ENCODE data around the gene VEGFD. TPM values are rescaled to one million over a fixed set of nuclear protein-coding genes. Genes with fewer than 3 reads are reported as not detected.
A peak's percentile ranks its signal among the peaks of the same experiment; 100 is the strongest.

Gene VEGFD
- total RNA-seq, 6 donors from 2014 or later = 5.3 to 42.3 (median 18.5) TPM

GRCh38 chrX:15340867-15341266, 43.3 kb downstream of the VEGFD start:
- no peaks in the 10 kb centered on the region for H3K36me3 ChIP-seq
- 84 to 89% methylated on average over 2 of the region's 2 CpGs for WGBS, 2 donors
- H3K4me3 ChIP-seq = no peak overlapping the region
- no peak overlapping the region for H3K27ac ChIP-seq
- DNase-seq = no peak
- no peaks in the 10 kb centered on the region for H3K9me3 ChIP-seq
- no peaks in the 10 kb centered on the region for H3K4me1 ChIP-seq
- ATAC-seq (ENCODE audit: low FRiP score in 2 of 2) = no peak
- no peaks in the 10 kb centered on the region for H3K27me3 ChIP-seq
- TF ChIP-seq EP300 (IDR thresholded peaks at IDR 0.05) (no peak), POLR2AphosphoS5 (IDR thresholded peaks at IDR 0.05) (no peak), POLR2A (IDR thresholded peaks at IDR 0.05) (no peak), CTCF (IDR thresholded peaks at IDR 0.05) (no peak)

- Histone ChIP-seq H3K36me3 (peaks cover 0 to 9% (median 2%) of the 10 kb centered on the region in 4 donors), H3K9me3 (no peaks in the 10 kb centered on the region), H3K27ac (peak overlapping the region; percentile 49 to 87 (median 66)), H3K27me3 (no peaks in the 10 kb centered on the region), H3K4me1 (peaks cover 0 to 4% (median 0%) of the 10 kb centered on the region in 4 donors), H3K4me3 (peak overlapping the region in 3 of 4 donors; percentile 62 to 69 (median 69))
- TF ChIP-seq EP300 (IDR thresholded peaks at IDR 0.05) = peak in 3 of 4 donors; percentile 24 to 83 (median 81)
- no peak for TF ChIP-seq POLR2AphosphoS5 (IDR thresholded peaks at IDR 0.05)
- TF ChIP-seq POLR2A (IDR thresholded peaks at IDR 0.05) = no peak
- TF ChIP-seq CTCF (IDR thresholded peaks at IDR 0.05) = no peak
- WGBS, 2 donors = 0 to 38% methylated on average over 10 of the region's 10 CpGs
- ATAC-seq (ENCODE audit: low FRiP score in 2 of 2) (peak; percentile 19 to 46), DNase-seq (peak in 1 of 2 donors; percentile 58)
Measured at GRCh38 chrX:15336023-15336413, 48.2 kb downstream of the VEGFD start.

GRCh38 chrX:15335135-15336022, 48.8 kb downstream of the VEGFD start, which contains the start of gene PIGA:
PIGA (minus strand) TSS chrX:15335523; CDS start chrX:15331930, 3,593 bp downstream.
- H3K27me3 ChIP-seq = no peaks in the 10 kb centered on the region

GRCh38 chrX:15334561-15334960, 49.7 kb downstream of the VEGFD start:
- Histone ChIP-seq H3K4me1 (peaks cover 0 to 4% (median 0%) of the 10 kb centered on the region in 4 donors), H3K9me3 (no peaks in the 10 kb centered on the region), H3K4me3 (peak overlapping the region; percentile 19 to 69 (median 66)), H3K27me3 (no peaks in the 10 kb centered on the region), H3K36me3 (peaks cover 0 to 13% (median 2%) of the 10 kb centered on the region in 4 donors), H3K27ac (peak overlapping the region; percentile 68 to 96 (median 88))
- DNase-seq = no peak
- ATAC-seq (ENCODE audit: low FRiP score in 2 of 2) = peak in 1 of 2 donors; percentile 9
- 12 to 44% methylated on average over 6 to 7 of the region's 7 CpGs for WGBS, 2 donors
- TF ChIP-seq CTCF (IDR thresholded peaks at IDR 0.05) = no peak
- no peak for TF ChIP-seq EP300 (IDR thresholded peaks at IDR 0.05)
- TF ChIP-seq POLR2AphosphoS5 (IDR thresholded peaks at IDR 0.05) = no peak
- no peak for TF ChIP-seq POLR2A (IDR thresholded peaks at IDR 0.05)

More at GRCh38 chrX:15335135-15336022, 48.8 kb downstream of the VEGFD start, which contains the start of gene PIGA:
- DNase-seq (peak; percentile 96 to 98), ATAC-seq (ENCODE audit: low FRiP score in 2 of 2) (peak; percentile 99 to 100)
- H3K4me1 ChIP-seq = peaks cover 0 to 4% (median 0%) of the 10 kb centered on the region in 4 donors
- no peaks in the 10 kb centered on the region for H3K9me3 ChIP-seq
- H3K4me3 ChIP-seq = peak within 1 kb of the TSS; percentile 19 to 69 (median 66)
- WGBS, 2 donors = 0 to 39% methylated on average over 12 to 72 of the region's 72 CpGs
- peak within 1 kb of the TSS; percentile 68 to 96 (median 88) for H3K27ac ChIP-seq
- TF ChIP-seq EP300 (IDR thresholded peaks at IDR 0.05) (peak in 1 of 4 donors; percentile 55), POLR2A (IDR thresholded peaks at IDR 0.05) (peak; percentile 28 to 96 (median 89)), CTCF (IDR thresholded peaks at IDR 0.05) (no peak), POLR2AphosphoS5 (IDR thresholded peaks at IDR 0.05) (peak; percentile 82 to 91)
- peaks cover 0 to 13% (median 2%) of the 10 kb centered on the region in 4 donors for H3K36me3 ChIP-seq

Data from upper lobe of left lung (tissue), 6 donors.